K562 (cell line): ENCODE data around the gene ZFAND6. TPM values are rescaled to one million over a fixed set of nuclear protein-coding genes. Genes with fewer than 3 reads are reported as not detected.

ENCODE experiments used
- DDX20 ChIP-seq: fragments of 450-650 bp; IDR thresholded peaks from 2 replicates; pipeline ENCODE4 v1.6.1; 2016; ENCODE audit warnings: missing genetic modification characterization, low read depth, mild to moderate bottlenecking, missing compliant biosample characterization, moderate library complexity
- ETV5 ChIP-seq: sonication (generic); formaldehyde crosslinking; IDR thresholded peaks from 2 replicates; pipeline ENCODE4 v1.4.0; 2020; ENCODE audit warnings: low read depth, mild to moderate bottlenecking, missing genetic modification reagents
- FOXA3 ChIP-seq, 2 experiments: fragments of 450-650 bp in 1 of 2; sonication (generic) in 1 of 2; formaldehyde crosslinking; IDR thresholded peaks in 1 of 2; conservative IDR thresholded peaks in 1 of 2; 2 replicates each; pipeline versions ENCODE4 v1.4.0 to v1.8.0; 2020 to 2022; ENCODE audit warnings: mild to moderate bottlenecking in 2 of 2, missing genetic modification reagents in 1 of 2
- FOXM1 ChIP-seq, 2 experiments: fragments of 450-650 bp in 1 of 2; sonication (generic) in 1 of 2; formaldehyde crosslinking in 1 of 2; IDR thresholded peaks; 2 replicates each; pipeline versions ENCODE4 v1.6.1 to v1.9.0; 2017 to 2022; ENCODE audit warnings: low read depth in 2 of 2, mild to moderate bottlenecking in 2 of 2, missing genetic modification reagents in 1 of 2, moderate library complexity in 1 of 2
- FOXO4 ChIP-seq: fragments of 450-650 bp; formaldehyde crosslinking; IDR thresholded peaks from 2 replicates; pipeline ENCODE4 v1.4.0; 2020; ENCODE audit warnings: mild to moderate bottlenecking, moderate library complexity
- KLF10 ChIP-seq: fragments of 250-450 bp; sonication (Bioruptor Pico); IDR thresholded peaks from 2 replicates; pipeline ENCODE4 v1.6.1; 2021; ENCODE audit warnings: matching md5 sums
- LEF1 ChIP-seq: fragments of 450-650 bp; IDR thresholded peaks from 2 replicates; pipeline ENCODE4 v1.6.1; 2016; ENCODE audit warnings: mild to moderate bottlenecking
- NCOA2 ChIP-seq, 2 experiments: fragments of 450-650 bp; IDR thresholded peaks; 2 replicates each; pipeline ENCODE4 v1.6.1; 2018; ENCODE audit warnings: mild to moderate bottlenecking in 2 of 2, moderate library complexity in 1 of 2; ENCODE audit not compliant: partially characterized antibody in 2 of 2
- NR0B1 ChIP-seq: fragments of 450-650 bp; IDR thresholded peaks from one replicate; pipeline ENCODE4 v1.6.1; 2018; ENCODE audit warnings: mild to moderate bottlenecking, moderate library complexity; ENCODE audit not compliant: partially characterized antibody
- NRF1 ChIP-seq, 2 experiments: fragments of 450-650 bp; IDR thresholded peaks in 1 of 2; conservative IDR thresholded peaks in 1 of 2; 2 replicates each; pipeline ENCODE4 v1.6.1; 2014; ENCODE audit warnings: mild to moderate bottlenecking in 2 of 2
- PHB2 ChIP-seq: fragments of 450-650 bp; IDR thresholded peaks from 2 replicates; pipeline ENCODE4 v1.6.1; 2017; ENCODE audit warnings: low read depth
- RBM25 ChIP-seq: fragments of 200-400 bp; formaldehyde crosslinking; IDR thresholded peaks from 2 replicates; pipeline ENCODE4 v1.6.1; 2018; ENCODE audit warnings: low read length, low read depth, moderate library complexity; ENCODE audit not compliant: severe bottlenecking
- SMARCA5 ChIP-seq: fragments of 450-650 bp; IDR thresholded peaks from 2 replicates; pipeline ENCODE4 v1.6.1; 2016
- SMARCB1 ChIP-seq: IDR thresholded peaks from 2 replicates; pipeline ENCODE4 v1.6.1; 2011; ENCODE audit warnings: improper control_type of control experiment, low read depth; ENCODE audit not compliant: insufficient read length
- SREBF1 ChIP-seq: fragments of 150-350 bp; IDR thresholded peaks from 2 replicates; pipeline ENCODE4 v1.6.1; 2014; ENCODE audit warnings: antibody characterized with exemption, low read depth, low read length, borderline replicate concordance
- SRSF1 ChIP-seq: fragments of 200-400 bp; formaldehyde crosslinking; IDR thresholded peaks from 2 replicates; pipeline ENCODE4 v1.6.1; 2017; ENCODE audit warnings: mild to moderate bottlenecking, low read depth, low read length, moderate library complexity
- SRSF9 ChIP-seq: fragments of 200-400 bp; formaldehyde crosslinking; IDR thresholded peaks from 2 replicates; pipeline ENCODE4 v1.6.1; 2017; ENCODE audit warnings: low read depth, low read length, borderline replicate concordance
- STAT5B ChIP-seq: fragments of 250-450 bp; sonication (Bioruptor Pico); IDR thresholded peaks from 2 replicates; pipeline ENCODE4 v1.8.0; 2021; ENCODE audit warnings: mild to moderate bottlenecking, inconsistent platforms
- TFAM ChIP-seq: fragments of 250-450 bp; sonication (Bioruptor Pico); conservative IDR thresholded peaks from 2 replicates; pipeline ENCODE4 v1.5.0; 2021; ENCODE audit warnings: mild to moderate bottlenecking, moderate library complexity
- TFAP4 ChIP-seq: sonication (generic); formaldehyde crosslinking; IDR thresholded peaks from 2 replicates; pipeline ENCODE4 v1.8.0; 2022; ENCODE audit warnings: missing genetic modification reagents, mild to moderate bottlenecking, moderate library complexity, borderline replicate concordance
- ZBTB7A ChIP-seq: IDR thresholded peaks from 2 replicates; pipeline ENCODE4 v1.6.1; 2011; ENCODE audit warnings: low read depth, mild to moderate bottlenecking, low read length, moderate library complexity, borderline replicate concordance; ENCODE audit not compliant: control insufficient read depth
- ZNF124 ChIP-seq: sonication (generic); formaldehyde crosslinking; IDR thresholded peaks from 2 replicates; pipeline ENCODE4 v1.8.1; 2022; ENCODE audit warnings: missing genetic modification reagents
- ZNF75A ChIP-seq: fragments of 450-650 bp; formaldehyde crosslinking; IDR thresholded peaks from 2 replicates; pipeline ENCODE4 v1.4.0; 2020; ENCODE audit warnings: mild to moderate bottlenecking
- ZSCAN29 ChIP-seq: fragments of 450-650 bp; IDR thresholded peaks from 2 replicates; pipeline ENCODE4 v1.6.1; 2017
- polyA plus RNA-seq, 8 experiments: library from polyadenylated mRNA; depleted of rRNA in 4 of 8; stranded (reverse) in 5 of 8; unstranded in 3 of 8; fragments of >200 nt; fragmentation: Nextera tagmentation in 2 of 8; fragmentation: Illumina TruSeq in 1 of 8; extraction: Ambion mirVana in 2 of 8; extraction: Trizol in 1 of 8; gene quantifications; 2 replicates each; pipeline versions ENCODE4 v1.2.1 to v1.2.3, GENCODE V29; 2011 to 2014; ENCODE audit warnings: inconsistent platforms in 1 of 8, missing spikeins in 1 of 8
- total RNA-seq, 7 experiments: library from RNA; depleted of rRNA in 6 of 7; stranded (reverse); fragments of >200 nt in 6 of 7; fragmentation: Illumina TruSeq in 2 of 7; extraction: Trizol in 2 of 7; gene quantifications; 2 replicates each; pipeline versions ENCODE4 v1.2.1 to v1.2.3, GENCODE V29; 2011 to 2021; ENCODE audit warnings: low replicate concordance in 1 of 7
- TF ChIP-seq, protein P1 (sequence below): sonication (generic); IDR thresholded peaks from 2 replicates; pipeline ENCODE4 v1.6.1; 2016

Gene ZFAND6
- total and polyA plus RNA-seq, 9 of the 15 experiments (the other 6 are each of a cell fraction or from before 2014, with no cell fraction given): 53.9 to 206 (median 88.9) TPM

DNA sequence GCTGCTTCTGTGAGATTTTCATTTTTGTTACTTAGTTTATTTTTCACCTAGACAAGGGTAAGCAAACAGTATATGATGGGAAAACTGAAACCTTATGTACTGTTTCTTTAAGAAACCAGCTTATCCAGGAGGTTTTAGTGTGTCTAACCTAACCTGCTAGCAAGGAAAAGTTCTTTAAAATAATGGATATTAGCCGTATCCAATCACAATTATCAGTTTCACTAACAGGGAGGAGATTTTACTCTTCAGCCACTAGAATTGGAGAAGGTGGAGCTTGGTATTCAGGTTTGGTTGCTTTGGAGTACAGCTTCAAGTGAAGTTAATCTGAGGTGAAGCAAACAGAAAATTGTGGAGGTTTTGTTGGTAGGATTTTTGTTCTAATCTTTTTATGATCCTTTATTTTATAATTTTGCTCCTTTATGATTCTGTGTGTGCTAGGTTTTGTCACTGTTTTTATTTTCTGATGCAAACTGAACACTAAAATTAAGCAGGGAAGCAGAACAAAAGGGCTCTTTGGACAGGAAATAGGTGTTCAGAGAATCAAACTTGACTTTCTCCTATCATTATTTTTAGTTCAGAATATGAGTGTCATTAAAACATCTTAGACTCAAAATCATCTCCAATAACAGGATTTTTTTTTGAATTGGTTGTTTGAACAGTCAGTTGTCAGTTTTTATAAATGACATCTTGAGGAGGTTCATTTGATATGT, 13.0 kb downstream of the ZFAND6 start (continued):
- TF ChIP-seq NR0B1 (no peak), SRSF1 (no peak), TFAP4 (no peak), SMARCB1 (no peak), NCOA2 (IDR thresholded peaks at IDR 0.05; ENCODE audit: partially characterized antibody in 2 of 2) (no peak), KLF10 (CRISPR knock-in tag) (no peak), ZBTB7A (no peak), RBM25 (peak; percentile 93), SREBF1 (no peak), ETV5 (no peak), ZNF124 (no peak), FOXO4 (CRISPR knock-in tag) (no peak), FOXA3 (CRISPR knock-in tag; conservative IDR thresholded peaks at IDR 0.05 in 1 of 2, IDR thresholded peaks at IDR 0.05 in 1 of 2) (no peak), ZNF75A (CRISPR knock-in tag) (no peak), STAT5B (no peak), FOXM1 (IDR thresholded peaks at IDR 0.05; ENCODE audit: low read depth) (peak; percentile 90), FOXM1 (CRISPR knock-in tag; IDR thresholded peaks at IDR 0.05; ENCODE audit: low read depth) (no peak), PHB2 (no peak), SRSF9 (no peak), TFAM (CRISPR knock-in tag) (no peak), SMARCA5 (no peak), DDX20 (tag) (no peak), ZSCAN29 (no peak), LEF1 (no peak), NRF1 (conservative IDR thresholded peaks at IDR 0.05 in 1 of 2, IDR thresholded peaks at IDR 0.05 in 1 of 2) (no peak)
- TF ChIP-seq, protein P1, sequence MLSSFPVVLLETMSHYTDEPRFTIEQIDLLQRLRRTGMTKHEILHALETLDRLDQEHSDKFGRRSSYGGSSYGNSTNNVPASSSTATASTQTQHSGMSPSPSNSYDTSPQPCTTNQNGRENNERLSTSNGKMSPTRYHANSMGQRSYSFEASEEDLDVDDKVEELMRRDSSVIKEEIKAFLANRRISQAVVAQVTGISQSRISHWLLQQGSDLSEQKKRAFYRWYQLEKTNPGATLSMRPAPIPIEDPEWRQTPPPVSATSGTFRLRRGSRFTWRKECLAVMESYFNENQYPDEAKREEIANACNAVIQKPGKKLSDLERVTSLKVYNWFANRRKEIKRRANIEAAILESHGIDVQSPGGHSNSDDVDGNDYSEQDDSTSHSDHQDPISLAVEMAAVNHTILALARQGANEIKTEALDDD: peak; percentile 45; the same call in 1 of the 2 replicates
